ENCODE data around the gene RPS19.

RPS19 gene

GRCh38 chr19:41859618-41860418 is at the start of gene RPS19:
Gene RPS19, plus strand, starts transcription at chr19:41860255. Its CDS starts 520 bp downstream, at chr19:41860775.
- DNase-seq = peak; percentile 95

- DNase-seq = no peak
Measured at GRCh38 chr19:41810301-41810700, 49.8 kb upstream of the RPS19 start.

- no peak for DNase-seq
Measured at GRCh38 chr19:41811036-41811435, 49.0 kb upstream of the RPS19 start.

- DNase-seq = no peak
Measured at GRCh38 chr19:41811981-41812380, 48.1 kb upstream of the RPS19 start.

- no peak for DNase-seq
Measured at GRCh38 chr19:41813911-41814310, 46.1 kb upstream of the RPS19 start.

GRCh38 chr19:41815301-41815700 is 44.8 kb upstream of the RPS19 start:
- no peak for DNase-seq

- no peak for DNase-seq
Measured at GRCh38 chr19:41816761-41817160, 43.3 kb upstream of the RPS19 start.

- peak; percentile 14 for DNase-seq
Measured at GRCh38 chr19:41821003-41821735, 38.9 kb upstream of the RPS19 start.

GRCh38 chr19:41837981-41838708 is 21.9 kb upstream of the RPS19 start:
- no peak for DNase-seq

- no peak for DNase-seq
Measured at GRCh38 chr19:41839211-41839610, 20.8 kb upstream of the RPS19 start.

GRCh38 chr19:41843371-41843770 is 16.7 kb upstream of the RPS19 start:
- DNase-seq = no peak

GRCh38 chr19:41844601-41845000 is 15.5 kb upstream of the RPS19 start, which contains the start of gene LYPD4:
Gene LYPD4, minus strand, starts transcription at chr19:41844683. Its CDS starts 5,398 bp downstream, at chr19:41839285.
- DNase-seq = no peak

- no peak for DNase-seq
Measured at GRCh38 chr19:41845001-41845050, 15.2 kb upstream of the RPS19 start, which contains the start of gene DMRTC2. Gene DMRTC2, plus strand, starts transcription at chr19:41845042. Its CDS starts 2,387 bp downstream, at chr19:41847429.

GRCh38 chr19:41845051-41845590 is 14.9 kb upstream of the RPS19 start:
- no peak for DNase-seq

GRCh38 chr19:41847351-41848105 is 12.5 kb upstream of the RPS19 start:
- no peak for DNase-seq

GRCh38 chr19:41848666-41849065 is 11.4 kb upstream of the RPS19 start:
- DNase-seq = no peak

- DNase-seq = no peak
Measured at GRCh38 chr19:41849067-41849466, 11.0 kb upstream of the RPS19 start.

GRCh38 chr19:41850381-41850780 is 9.7 kb upstream of the RPS19 start:
- no peak for DNase-seq

- DNase-seq = no peak
Measured at GRCh38 chr19:41851456-41851855, 8.6 kb upstream of the RPS19 start.

GRCh38 chr19:41853344-41853743 is 6.7 kb upstream of the RPS19 start:
- no peak for DNase-seq

GRCh38 chr19:41853768-41854167 is 6.3 kb upstream of the RPS19 start:
- no peak for DNase-seq

GRCh38 chr19:41859213-41859617 is 840 bp upstream of the RPS19 start:
- DNase-seq = no peak
